PFSK-1 (cell line): Measurements from ENCODE around the gene MYT1.

Source experiments
- FOXP2 ChIP-seq: optimal IDR thresholded peaks from 2 replicates; pipeline ENCODE3; 2011; ENCODE audit warnings: borderline replicate concordance, control low read depth, inconsistent platforms; ENCODE audit not compliant: insufficient read depth; ENCODE audit errors: extremely low read length, extremely low read depth
- POLR2AphosphoS5 ChIP-seq: IDR thresholded peaks from 2 replicates; pipeline ENCODE4 v1.6.1; 2012; ENCODE audit warnings: low read depth, mild to moderate bottlenecking, control low read depth, low read length, moderate library complexity
- REST ChIP-seq, 2 experiments: IDR thresholded peaks; 2 replicates each; pipeline versions ENCODE4 v1.6.1 to v1.8.0; 2011 to 2012; ENCODE audit warnings: low read depth in 2 of 2, low read length in 2 of 2, control low read depth in 1 of 2, inconsistent platforms in 1 of 2, mild to moderate bottlenecking in 1 of 2, moderate library complexity in 1 of 2; ENCODE audit not compliant: insufficient read depth in 1 of 2

- no peak for TF ChIP-seq POLR2AphosphoS5
- TF ChIP-seq REST (IDR thresholded peaks at IDR 0.05; ENCODE audit: insufficient read depth in 1 of 2, low read depth in 2 of 2, low read length in 2 of 2) = no peak
- no peak for TF ChIP-seq FOXP2
Observed at GRCh38 chr20:64152906-64153305, 11.3 kb upstream of the MYT1 start.
